Endothelial cell of umbilical vein (primary cell): ENCODE results near the gene CSNK1G1. TPM values are rescaled to one million over a fixed set of nuclear protein-coding genes. Genes with fewer than 3 reads are reported as not detected.

Source experiments
- BruUV-seq: library from RNA; stranded (reverse); fragments of 400-500 nt; replicated peaks from 2 replicates; lab custom pipeline; 2021; lab: Mats Ljungman, UMichigan
- CTCF ChIA-PET: fragments of 300-600, 350-600 bp; sonication (Branson Sonifier 250); formaldehyde crosslinking; loops from one replicate; lab custom pipeline; 2021; ENCODE audit warnings: antibody characterized with exemption, inconsistent platforms; lab: Charles Lee
- POLR2A ChIA-PET: fragments of 300-600, 350-600 bp; sonication (Branson Sonifier 250); formaldehyde crosslinking; loops from one replicate; lab custom pipeline; 2021; ENCODE audit warnings: antibody characterized with exemption, inconsistent platforms; lab: Charles Lee
- DNase-seq: peaks from one replicate; pipeline ENCODE4 v3.0.0-alpha.2; 2011; ENCODE audit warnings: low read depth, low spot score
- FAIRE-seq: peaks from 2 replicates; lab custom pipeline; 2011; peaks lifted over from hg19 to GRCh38; lab: Jason Lieb, UNC
- H2AFZ ChIP-seq: 2 replicates; pipeline ENCODE4 v1.6.0; 2012; ENCODE audit warnings: low read depth, low read length, control low read depth, inconsistent platforms
- H3K27ac ChIP-seq: 2 replicates; pipeline ENCODE4 v1.5.1; 2011; ENCODE audit warnings: low read depth, mild to moderate bottlenecking, control low read depth, low read length, moderate library complexity; ENCODE audit not compliant: insufficient read depth
- H3K27me3 ChIP-seq, 2 experiments: 2 replicates each; pipeline versions ENCODE4 v1.6.0 to v1.6.1; 2011; ENCODE audit warnings: low read length in 2 of 2, mixed read lengths in 1 of 2; ENCODE audit not compliant: control insufficient read depth in 2 of 2, insufficient read depth in 2 of 2
- H3K36me3 ChIP-seq, 2 experiments: 2 replicates in 1 of 2; 3 replicates in 1 of 2; pipeline ENCODE4 v1.5.1; 2011; ENCODE audit warnings: low read length in 2 of 2, mild to moderate bottlenecking in 1 of 2, moderate library complexity in 1 of 2; ENCODE audit not compliant: control insufficient read depth in 2 of 2, insufficient read depth in 2 of 2; ENCODE audit errors: extremely low read depth in 1 of 2
- H3K4me1 ChIP-seq: 3 replicates; pipeline ENCODE4 v1.5.1; 2011; ENCODE audit warnings: mild to moderate bottlenecking, low read length; ENCODE audit not compliant: control insufficient read depth, insufficient read depth; ENCODE audit errors: extremely low read depth
- H3K4me2 ChIP-seq: 2 replicates; pipeline ENCODE4 v1.6.1; 2011; ENCODE audit warnings: low read length, control low read depth, mixed read lengths; ENCODE audit not compliant: insufficient read depth
- H3K4me3 ChIP-seq, 3 experiments: fragments of 200-600 bp in 1 of 3; sonication (generic), shearing (Covaris generic) in 1 of 3; replicated peaks in 1 of 3; 2 replicates each; pipeline ENCODE4 v1.5.1; 2011 to 2016; ENCODE audit warnings: control low read depth in 3 of 3, low read length in 3 of 3, mild to moderate bottlenecking in 2 of 3, inconsistent platforms in 1 of 3, low read depth in 1 of 3, moderate library complexity in 1 of 3; ENCODE audit not compliant: insufficient read depth in 1 of 3
- H3K79me2 ChIP-seq: 2 replicates; pipeline ENCODE4 v1.6.0; 2012; ENCODE audit warnings: low read length, inconsistent platforms; ENCODE audit not compliant: control insufficient read depth, insufficient read depth
- H3K9ac ChIP-seq: replicated peaks from 2 replicates; pipeline ENCODE3; 2011; ENCODE audit warnings: low read length, control low read depth; ENCODE audit not compliant: insufficient read depth; ENCODE audit errors: extremely low read depth
- H3K9me1 ChIP-seq: replicated peaks from 3 replicates; pipeline ENCODE4 v1.6.0; 2011; ENCODE audit warnings: mild to moderate bottlenecking, low read length; ENCODE audit not compliant: control insufficient read depth, insufficient read depth; ENCODE audit errors: extremely low read depth
- H3K9me3 ChIP-seq: replicated peaks from 2 replicates; pipeline ENCODE4 v1.5.1; 2012; ENCODE audit warnings: low read length, inconsistent platforms; ENCODE audit not compliant: control insufficient read depth, insufficient read depth
- H4K20me1 ChIP-seq: replicated peaks from 2 replicates; pipeline ENCODE3; 2011; ENCODE audit warnings: mild to moderate bottlenecking, low read length; ENCODE audit not compliant: control insufficient read depth, insufficient read depth; ENCODE audit errors: extremely low read depth
- EZH2 ChIP-seq: IDR thresholded peaks from 2 replicates; pipeline ENCODE4 v1.6.1; 2012; ENCODE audit warnings: borderline replicate concordance, low read depth, mild to moderate bottlenecking, moderate library complexity, low read length, inconsistent platforms; ENCODE audit not compliant: severe bottlenecking
- FOS ChIP-seq: IDR thresholded peaks from 2 replicates; pipeline ENCODE4 v1.6.1; 2011; ENCODE audit warnings: mild to moderate bottlenecking, low read length, moderate library complexity, borderline replicate concordance; ENCODE audit not compliant: insufficient read depth
- GATA2 ChIP-seq: IDR thresholded peaks from 2 replicates; pipeline ENCODE4 v1.7.0; 2011; ENCODE audit warnings: low read depth, mild to moderate bottlenecking, moderate library complexity, mixed read lengths, low read length; ENCODE audit not compliant: insufficient read length, insufficient read depth
- JUN ChIP-seq: IDR thresholded peaks from 2 replicates; pipeline ENCODE4 v1.6.1; 2011; ENCODE audit warnings: borderline replicate concordance, low read depth; ENCODE audit not compliant: insufficient read length, insufficient read depth
- MYC ChIP-seq: IDR thresholded peaks from one replicate; pipeline ENCODE4 v1.6.1; 2011; ENCODE audit warnings: mild to moderate bottlenecking, low read depth, low read length
- POLR2A ChIP-seq: IDR thresholded peaks from 2 replicates; pipeline ENCODE4 v1.6.1; 2012; ENCODE audit warnings: low read depth, mild to moderate bottlenecking, control low read depth, low read length
- POLR2AphosphoS5 ChIP-seq: IDR thresholded peaks from 2 replicates; pipeline ENCODE4 v1.6.1; 2012; ENCODE audit warnings: low read depth, mild to moderate bottlenecking, control low read depth, low read length, moderate library complexity; ENCODE audit not compliant: insufficient read depth
- dilution Hi-C: fragments of 300-500 bp; cut with MboI; formaldehyde crosslinking; loops from one replicate; pipeline ENCODE4 v1.15.0; 2019; ENCODE audit warnings: low sequenced_read_pairs; ENCODE audit not compliant: extremely low pct_ligation_motif_present
- intact Hi-C: fragments of 100-400 bp; cut with micrococcal nuclease; formaldehyde crosslinking; loops from one replicate; pipeline ENCODE4 v1.10.0; 2022
- polyA plus RNA-seq, 4 experiments: library from polyadenylated mRNA; depleted of rRNA in 3 of 4; stranded (reverse) in 3 of 4; unstranded in 1 of 4; fragments of >200 nt; gene quantifications; 2 replicates each; pipeline versions ENCODE4 v1.2.1 to v1.2.3, GENCODE V29; 2011 to 2012; ENCODE audit warnings: missing spikeins in 1 of 4
- total RNA-seq: library from RNA; stranded (reverse); gene quantifications from 2 replicates; pipeline ENCODE4 v1.2.3, GENCODE V29; 2021
- TF ChIP-seq, protein P1 (sequence below), 2 donors: IDR thresholded peaks; 1 replicate in 1 of 2; 2 replicates in 1 of 2; pipeline ENCODE4 v1.5.1; 2011; ENCODE audit warnings: low read length in 2 of 2, mild to moderate bottlenecking in 2 of 2, moderate library complexity in 2 of 2, control low read depth in 1 of 2, inconsistent platforms in 1 of 2, low read depth in 1 of 2; ENCODE audit not compliant: insufficient read depth in 1 of 2; ENCODE audit errors: extremely low read depth in 1 of 2
- TF ChIP-seq, protein P2 (sequence below): IDR thresholded peaks from 2 replicates; pipeline ENCODE4 v1.6.1; 2011; ENCODE audit not compliant: insufficient read depth, insufficient read length

CSNK1G1 gene
- total and polyA plus RNA-seq, 2 donors (not counting 3 experiments of a cell fraction or from before 2014, with no cell fraction given) = 9.0 to 31.7 TPM

DNA sequence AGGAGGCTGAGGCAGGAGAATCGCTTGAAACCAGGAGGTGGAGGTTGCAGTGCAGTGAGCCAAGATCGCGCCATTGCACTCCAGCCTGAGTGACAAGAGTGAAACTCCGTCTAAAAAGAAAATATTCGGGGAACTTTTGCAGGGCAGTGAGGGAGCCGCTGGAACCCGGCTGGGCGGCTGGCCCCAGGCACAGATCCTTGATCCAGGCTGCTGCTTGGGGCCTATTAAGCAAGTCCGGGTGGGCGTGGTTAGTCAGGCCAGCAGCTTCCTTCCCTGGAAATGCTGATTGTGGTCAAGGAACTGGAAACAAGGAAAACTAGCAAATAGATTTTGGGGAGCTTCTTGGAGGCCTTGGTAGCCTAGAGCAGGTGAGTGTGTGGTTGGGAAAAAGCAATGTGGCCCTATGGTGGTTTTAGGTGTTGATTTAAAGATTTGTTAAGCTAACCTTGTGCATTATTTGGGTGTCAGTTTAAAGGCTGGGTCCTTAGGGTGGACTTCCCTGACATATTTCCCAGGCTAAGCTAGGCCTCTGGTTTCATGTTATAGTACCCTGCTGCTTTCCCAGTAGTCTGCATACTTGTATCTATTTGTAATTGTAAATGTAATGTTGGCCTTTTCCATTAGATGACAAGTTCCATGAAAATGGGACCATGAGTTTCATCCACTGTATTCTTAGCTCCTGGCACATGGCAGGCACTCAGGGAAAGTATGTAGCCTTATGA lies 222.2 kb downstream of the CSNK1G1 start:
- FAIRE-seq (no peak), DNase-seq (no peak)
- BruUV-seq = no TSS peak
- Histone ChIP-seq H3K27ac (no peak overlapping the region), H3K9me1 (no peaks in the 10 kb centered on the region), H3K79me2 (no peaks in the 10 kb centered on the region), H3K4me3 (no peak overlapping the region), H3K9ac (no peak overlapping the region), H3K9me3 (no peaks in the 10 kb centered on the region), H3K4me2 (no peak overlapping the region), H4K20me1 (no peaks in the 10 kb centered on the region), H3K36me3 (peaks cover 14 to 64% of the 10 kb centered on the region in 2 experiments), H3K27me3 (no peaks in the 10 kb centered on the region), H2AFZ (no peak overlapping the region), H3K4me1 (no peaks in the 10 kb centered on the region)
- intact Hi-C loops (no loop called here), dilution Hi-C loops (no loop called here)
- POLR2A ChIA-PET = no interaction called here
- CTCF ChIA-PET = interaction anchor here (0.9 to 3.2 kb wide), 2 partner anchors 16 to 20 kb away, joined by 3 to 17 read pairs; no protein-coding TSS in a partner anchor
- no peak for TF ChIP-seq GATA2
- no peak for TF ChIP-seq FOS
- TF ChIP-seq, protein P1, sequence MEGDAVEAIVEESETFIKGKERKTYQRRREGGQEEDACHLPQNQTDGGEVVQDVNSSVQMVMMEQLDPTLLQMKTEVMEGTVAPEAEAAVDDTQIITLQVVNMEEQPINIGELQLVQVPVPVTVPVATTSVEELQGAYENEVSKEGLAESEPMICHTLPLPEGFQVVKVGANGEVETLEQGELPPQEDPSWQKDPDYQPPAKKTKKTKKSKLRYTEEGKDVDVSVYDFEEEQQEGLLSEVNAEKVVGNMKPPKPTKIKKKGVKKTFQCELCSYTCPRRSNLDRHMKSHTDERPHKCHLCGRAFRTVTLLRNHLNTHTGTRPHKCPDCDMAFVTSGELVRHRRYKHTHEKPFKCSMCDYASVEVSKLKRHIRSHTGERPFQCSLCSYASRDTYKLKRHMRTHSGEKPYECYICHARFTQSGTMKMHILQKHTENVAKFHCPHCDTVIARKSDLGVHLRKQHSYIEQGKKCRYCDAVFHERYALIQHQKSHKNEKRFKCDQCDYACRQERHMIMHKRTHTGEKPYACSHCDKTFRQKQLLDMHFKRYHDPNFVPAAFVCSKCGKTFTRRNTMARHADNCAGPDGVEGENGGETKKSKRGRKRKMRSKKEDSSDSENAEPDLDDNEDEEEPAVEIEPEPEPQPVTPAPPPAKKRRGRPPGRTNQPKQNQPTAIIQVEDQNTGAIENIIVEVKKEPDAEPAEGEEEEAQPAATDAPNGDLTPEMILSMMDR (IDR thresholded peaks at IDR 0.05; ENCODE audit: extremely low read depth in 1 of 2, insufficient read depth in 1 of 2, low read depth in 1 of 2, low read length in 2 of 2) = no peak
- no peak for TF ChIP-seq EZH2
- no peak for TF ChIP-seq JUN
- no peak for TF ChIP-seq POLR2AphosphoS5
- no peak for TF ChIP-seq POLR2A
- TF ChIP-seq MYC = no peak
- TF ChIP-seq, protein P2, sequence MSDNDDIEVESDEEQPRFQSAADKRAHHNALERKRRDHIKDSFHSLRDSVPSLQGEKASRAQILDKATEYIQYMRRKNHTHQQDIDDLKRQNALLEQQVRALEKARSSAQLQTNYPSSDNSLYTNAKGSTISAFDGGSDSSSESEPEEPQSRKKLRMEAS = no peak
